ES-I3 (cell line): ENCODE measurements around the gene TPX2.
"Not testable (repeated sequence)": the region's sequence is repeated elsewhere in the genome, so short reads cannot be mapped to it uniquely, and the experiment has no call there.

ENCODE experiments used
- H3K36me3 ChIP-seq: 2 replicates; pipeline ENCODE4 v1.6.1; 2013; ENCODE audit warnings: mild to moderate bottlenecking, low read length, control low read depth, moderate library complexity; ENCODE audit not compliant: insufficient read depth
- H3K4me1 ChIP-seq: 2 replicates; pipeline ENCODE4 v1.6.1; 2013; ENCODE audit warnings: mild to moderate bottlenecking, control low read depth, low read length; ENCODE audit not compliant: insufficient read depth
- H3K9ac ChIP-seq: 2 replicates; pipeline ENCODE4 v1.6.1; 2013; ENCODE audit warnings: low read depth, mild to moderate bottlenecking, low read length, moderate library complexity
- H3K9me3 ChIP-seq: 2 replicates; pipeline ENCODE4 v1.6.1; 2013; ENCODE audit warnings: mild to moderate bottlenecking, low read length, moderate library complexity; ENCODE audit not compliant: control insufficient read depth, insufficient read depth

TPX2 gene

DNA sequence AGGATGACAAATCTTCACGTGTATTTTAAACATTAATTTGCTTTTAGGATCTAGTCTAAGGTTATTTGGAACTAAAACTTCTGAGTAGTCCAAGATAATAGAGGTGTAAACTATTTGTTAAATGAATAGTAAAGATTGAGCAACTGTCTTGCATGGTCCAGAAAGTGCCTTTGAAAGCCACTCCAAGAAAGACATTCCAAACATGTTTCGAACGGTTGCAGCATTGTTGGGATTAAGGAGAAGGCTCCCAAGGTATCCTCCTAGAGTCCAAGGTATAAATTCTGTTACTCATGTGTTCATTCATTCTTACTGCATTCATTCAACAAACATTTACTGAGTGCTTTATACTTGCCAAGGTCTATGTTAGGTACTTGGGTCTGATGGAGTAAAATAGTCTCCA lies 51.3 kb downstream of the TPX2 start:
- Histone ChIP-seq H3K4me1 (no peaks in the 10 kb centered on the region), H3K9me3 (no peaks in the 10 kb centered on the region), H3K9ac (no peak overlapping the region), H3K36me3 (peaks cover 23% of the 10 kb centered on the region)

DNA sequence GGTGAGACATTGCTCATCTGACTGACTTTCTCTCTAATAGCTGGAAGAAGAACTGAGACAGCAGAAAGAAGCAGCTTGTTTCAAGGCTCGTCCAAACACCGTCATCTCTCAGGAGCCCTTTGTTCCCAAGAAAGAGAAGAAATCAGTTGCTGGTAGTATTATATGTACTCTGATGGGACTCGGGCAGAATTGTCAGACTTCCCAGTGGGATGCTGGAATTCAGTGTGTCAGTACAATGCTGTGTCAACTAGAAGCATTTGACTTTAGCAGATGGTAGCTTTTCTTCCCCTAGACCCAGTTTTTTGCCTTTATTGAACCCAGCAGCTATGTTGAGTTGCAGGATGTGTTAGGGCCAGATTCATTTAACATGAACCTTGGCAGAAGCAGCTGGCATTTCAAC lies 58.3 kb downstream of the TPX2 start:
- H3K9me3 ChIP-seq = no peaks in the 10 kb centered on the region
- no peak overlapping the region for H3K9ac ChIP-seq
- H3K36me3 ChIP-seq = peaks cover 33% of the 10 kb centered on the region
- no peaks in the 10 kb centered on the region for H3K4me1 ChIP-seq

DNA sequence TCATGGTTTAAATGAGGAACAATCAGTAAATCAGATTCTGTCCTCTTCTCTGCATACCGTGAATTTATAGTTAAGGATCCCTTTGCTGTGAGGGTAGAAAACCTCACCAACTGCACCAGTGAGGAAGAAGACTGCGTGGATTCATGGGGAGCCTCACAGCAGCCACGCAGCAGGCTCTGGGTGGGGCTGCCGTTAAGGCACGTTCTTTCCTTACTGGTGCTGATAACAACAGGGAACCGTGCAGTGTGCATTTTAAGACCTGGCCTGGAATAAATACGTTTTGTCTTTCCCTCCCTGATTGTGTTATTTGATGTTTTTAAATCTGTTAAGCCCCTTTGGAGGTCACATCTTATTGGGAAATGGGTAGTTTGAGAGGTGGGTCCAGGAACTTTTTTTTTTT lies 62.4 kb downstream of the TPX2 start:
- H3K4me1 ChIP-seq = no peaks in the 10 kb centered on the region
- peaks cover 25% of the 10 kb centered on the region for H3K36me3 ChIP-seq
- H3K9me3 ChIP-seq = no peaks in the 10 kb centered on the region
- no peak overlapping the region for H3K9ac ChIP-seq

DNA sequence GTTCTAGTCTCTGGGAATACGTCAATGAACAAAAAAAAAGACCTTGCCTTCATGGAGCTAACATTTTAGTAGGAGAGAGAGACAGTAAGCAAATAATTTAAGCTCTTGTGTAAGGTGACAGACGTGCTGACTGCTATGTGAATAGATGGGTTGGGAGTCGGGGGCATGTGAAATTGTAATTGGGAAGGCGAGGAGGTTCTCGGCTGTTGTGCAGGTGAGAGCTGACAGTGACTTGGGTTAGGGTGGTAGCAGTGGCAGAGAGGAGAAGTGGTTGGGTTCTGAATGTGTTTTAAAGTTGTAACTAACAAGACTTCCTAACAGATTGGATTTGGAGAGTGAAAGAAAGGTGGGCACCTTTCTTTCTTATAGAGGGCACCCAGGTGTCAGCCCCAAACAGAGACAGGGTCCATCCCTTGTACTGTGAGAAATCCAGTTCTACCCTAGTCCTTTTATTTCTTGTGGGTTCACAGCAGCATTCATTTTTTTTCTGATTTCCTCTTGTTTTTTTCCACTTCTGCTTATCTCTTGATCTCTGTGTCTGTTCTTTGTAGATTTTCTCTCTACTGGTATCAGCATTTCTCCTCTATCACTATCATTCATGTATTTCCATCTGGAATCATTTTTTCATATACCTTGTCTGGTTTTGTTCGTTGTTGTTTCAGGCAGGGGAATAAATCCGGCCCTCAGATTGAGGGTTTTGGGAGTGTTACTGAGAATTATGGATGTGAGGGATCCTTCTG lies 64.6 kb downstream of the TPX2 start:
- Histone ChIP-seq H3K36me3 (peaks cover 9% of the 10 kb centered on the region), H3K9me3 (no peaks in the 10 kb centered on the region), H3K9ac (no peak overlapping the region), H3K4me1 (no peaks in the 10 kb centered on the region)

DNA sequence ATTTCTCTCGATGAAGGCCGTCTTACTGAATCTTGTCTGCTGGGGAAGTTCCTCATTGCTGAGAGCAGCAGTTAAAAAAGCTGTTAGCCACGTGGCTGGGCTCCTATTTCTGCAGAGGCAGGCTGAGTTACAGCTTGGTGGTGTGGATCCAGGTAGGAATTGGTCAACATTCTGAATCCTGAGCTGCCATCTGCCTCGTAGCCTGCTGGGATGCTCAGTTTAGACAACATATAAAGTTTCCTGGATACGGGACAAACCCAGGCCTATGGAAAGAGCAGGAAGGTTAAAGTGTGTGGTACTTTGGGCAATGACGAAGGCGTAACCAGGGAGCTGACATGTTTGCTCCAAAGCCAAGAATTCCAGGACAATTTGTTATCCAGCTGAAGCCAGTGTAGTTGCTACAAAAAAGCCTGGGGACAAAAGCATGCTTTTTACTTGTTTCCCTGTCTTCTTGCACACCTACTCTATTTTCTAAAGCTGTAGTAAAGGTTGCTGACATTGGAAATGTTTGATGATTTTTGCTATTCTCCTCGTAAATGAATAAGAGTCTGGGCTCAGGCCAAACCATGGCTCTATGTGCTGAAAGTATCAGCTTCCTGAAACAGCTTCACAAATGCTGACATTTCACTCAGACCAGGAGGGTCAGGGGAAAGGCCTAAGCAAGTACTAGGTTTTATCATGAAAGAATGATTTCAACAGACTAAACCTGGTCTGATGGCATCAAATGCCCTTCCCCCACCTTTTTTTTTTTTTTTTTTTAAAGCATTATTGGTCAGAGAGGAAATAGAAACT lies 67.7 kb downstream of the TPX2 start:
- Histone ChIP-seq H3K9me3 (no peaks in the 10 kb centered on the region), H3K36me3 (peaks cover 7% of the 10 kb centered on the region), H3K9ac (no peak overlapping the region), H3K4me1 (no peaks in the 10 kb centered on the region)

DNA sequence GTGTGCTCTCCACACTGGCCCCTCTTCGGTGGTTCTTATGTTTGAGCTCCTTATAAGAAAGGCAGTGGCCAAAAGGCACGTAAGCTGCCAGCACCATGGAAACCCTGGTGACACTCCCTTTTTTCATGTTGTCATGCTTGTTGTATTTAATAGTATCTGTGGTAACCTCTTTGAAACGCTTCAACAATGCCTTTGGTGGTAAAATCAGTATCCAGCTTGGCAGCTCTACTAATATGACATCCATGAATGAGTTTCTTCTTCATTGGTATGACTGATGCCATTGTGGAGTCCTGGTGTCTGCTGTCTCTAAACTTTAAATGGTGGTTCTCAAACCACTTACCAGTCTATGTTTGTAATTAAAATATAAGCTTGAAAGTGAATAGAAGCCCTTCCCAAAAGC lies 69.4 kb downstream of the TPX2 start:
- H3K9ac ChIP-seq = no peak overlapping the region
- H3K4me1 ChIP-seq = no peaks in the 10 kb centered on the region
- peaks cover 7% of the 10 kb centered on the region for H3K36me3 ChIP-seq
- no peaks in the 10 kb centered on the region for H3K9me3 ChIP-seq

DNA sequence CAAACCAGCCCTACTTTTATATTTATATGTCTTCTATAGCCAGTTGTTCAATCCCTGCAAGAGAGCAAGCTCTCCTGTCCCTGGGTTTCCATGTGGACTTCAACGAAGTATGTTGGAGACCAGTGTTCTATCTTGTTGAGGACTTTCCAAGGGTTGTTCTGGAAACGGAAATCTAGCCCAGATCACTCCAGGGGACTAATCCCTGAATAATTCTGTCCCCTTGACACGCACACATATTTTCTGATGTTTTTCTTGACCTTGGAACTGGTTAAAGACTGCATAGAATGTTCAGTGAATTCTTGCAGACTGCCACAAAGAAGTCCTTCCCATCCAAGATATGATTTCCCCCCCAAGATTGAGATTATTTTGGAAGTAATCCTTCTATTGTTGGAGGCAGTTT lies 70.6 kb downstream of the TPX2 start:
- H3K36me3 ChIP-seq = peaks cover 4% of the 10 kb centered on the region; the same call in 1 of the 2 replicates
- H3K9ac ChIP-seq = no peak overlapping the region
- H3K9me3 ChIP-seq = no peaks in the 10 kb centered on the region
- no peaks in the 10 kb centered on the region for H3K4me1 ChIP-seq

DNA sequence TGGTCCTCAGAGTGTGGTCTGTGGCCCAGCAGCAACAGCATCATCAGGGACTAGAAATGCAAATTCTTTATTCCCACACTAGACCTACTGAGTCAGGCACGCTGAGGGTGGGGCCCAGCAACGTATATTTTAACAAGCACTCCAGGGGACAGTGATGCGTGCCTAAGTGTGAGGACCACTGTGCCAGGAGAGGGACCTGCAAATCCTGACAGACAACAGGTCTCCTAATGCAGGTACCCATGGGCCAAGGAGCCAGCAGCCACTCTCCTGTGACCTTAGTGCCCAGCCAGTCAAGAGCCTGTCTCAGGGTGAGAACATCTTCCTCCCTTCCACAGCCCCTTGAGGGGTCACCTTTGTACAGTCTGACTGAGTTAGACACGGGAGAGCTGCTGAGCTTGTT lies 72.1 kb downstream of the TPX2 start:
- H3K36me3 ChIP-seq = peaks cover under 1% of the 10 kb centered on the region; the same call in 1 of the 2 replicates
- no peak overlapping the region for H3K9ac ChIP-seq
- no peaks in the 10 kb centered on the region for H3K9me3 ChIP-seq
- H3K4me1 ChIP-seq = no peaks in the 10 kb centered on the region; the same call in 1 of the 2 replicates

DNA sequence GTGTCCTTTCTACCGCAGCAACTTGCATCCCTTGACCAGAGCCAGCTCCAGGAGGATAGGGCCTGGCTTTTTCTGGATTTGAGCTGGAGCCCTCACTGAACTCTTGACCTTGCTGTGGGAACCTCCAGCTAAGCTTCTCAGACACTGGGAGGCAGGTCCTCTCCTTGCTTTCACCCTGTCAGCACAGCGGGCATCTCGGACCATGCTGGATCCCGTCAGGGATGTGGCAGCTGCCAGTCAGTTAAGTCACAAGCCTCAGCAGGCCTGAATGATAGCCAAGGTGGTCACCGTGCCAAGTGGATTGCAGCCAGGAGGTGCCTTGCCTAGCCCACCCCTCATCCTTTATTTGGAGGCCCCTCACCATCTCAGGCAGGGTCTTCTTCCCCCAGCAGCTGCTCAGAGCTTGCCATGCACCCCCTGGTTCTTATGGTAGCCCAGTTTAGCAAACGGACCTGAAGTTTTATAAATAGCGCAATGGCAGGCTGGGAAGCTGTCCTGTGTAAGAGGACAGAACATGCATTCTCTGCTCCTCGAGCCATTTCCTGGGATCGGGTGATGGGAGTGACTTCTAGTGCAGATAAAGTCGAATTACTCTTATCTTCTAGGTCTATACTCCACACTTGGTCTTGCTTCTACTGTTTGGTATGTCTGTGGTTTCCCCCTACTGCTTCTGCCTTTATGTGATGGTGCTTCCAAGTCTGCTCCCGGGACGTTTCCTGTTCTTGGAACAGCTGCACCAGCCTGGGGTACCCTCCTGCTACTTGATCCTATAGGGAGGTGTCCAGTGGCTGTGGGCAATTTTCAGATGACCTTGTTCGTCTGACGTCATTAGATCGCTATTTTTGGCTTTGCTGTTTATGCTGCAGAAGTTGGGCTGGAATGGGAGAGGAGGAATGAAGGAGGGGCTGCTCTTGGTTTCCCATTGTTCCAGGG lies 73.0 kb downstream of the TPX2 start:
- H3K4me1 ChIP-seq = no peaks in the 10 kb centered on the region; the same call in 1 of the 2 replicates
- H3K36me3 ChIP-seq = no peaks in the 10 kb centered on the region
- no peak overlapping the region for H3K9ac ChIP-seq
- H3K9me3 ChIP-seq = no peaks in the 10 kb centered on the region

DNA sequence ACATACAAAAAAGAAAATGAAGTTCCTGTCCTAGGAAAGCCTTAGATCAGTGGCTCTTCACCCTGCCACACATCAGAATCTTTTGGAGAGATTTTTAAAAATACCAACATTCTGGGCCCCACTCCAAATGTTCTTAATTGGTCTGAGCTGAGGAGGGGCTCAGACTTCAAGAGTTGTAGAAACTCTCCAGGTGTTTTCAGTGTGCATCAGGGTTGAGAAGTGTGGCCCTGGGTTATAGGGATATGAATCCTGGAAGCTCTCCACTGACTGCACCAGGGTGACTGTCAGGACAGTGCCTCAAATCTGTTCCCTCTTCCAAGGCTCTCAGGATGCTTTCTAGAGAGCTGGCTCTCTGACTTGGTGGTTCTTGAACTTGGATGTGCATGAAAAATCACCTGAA lies 74.5 kb downstream of the TPX2 start:
- no peaks in the 10 kb centered on the region for H3K36me3 ChIP-seq
- H3K4me1 ChIP-seq = no peaks in the 10 kb centered on the region; the same call in 1 of the 2 replicates
- H3K9me3 ChIP-seq = no peaks in the 10 kb centered on the region
- H3K9ac ChIP-seq = no peak overlapping the region

DNA sequence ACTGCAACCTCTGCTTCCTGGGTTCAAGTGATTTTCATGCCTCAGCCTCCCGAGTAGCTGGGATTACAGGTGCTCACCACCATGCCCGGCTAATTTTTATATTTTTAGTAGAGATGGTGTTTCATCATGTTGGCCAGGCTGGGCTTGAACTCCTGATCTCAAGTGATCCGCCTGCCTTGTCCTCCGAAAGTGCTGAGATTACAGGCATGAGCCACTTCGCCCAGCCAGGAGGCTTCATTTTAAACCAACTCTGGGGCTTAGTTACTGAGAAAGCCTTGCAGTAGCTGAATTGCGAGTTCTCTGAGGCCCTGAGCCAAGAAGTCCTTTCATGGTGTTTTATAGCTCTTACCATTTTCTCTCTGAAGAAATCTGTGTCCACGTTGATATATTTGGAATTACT lies 75.1 kb downstream of the TPX2 start:
- not testable (repeated sequence) for H3K36me3 ChIP-seq

DNA sequence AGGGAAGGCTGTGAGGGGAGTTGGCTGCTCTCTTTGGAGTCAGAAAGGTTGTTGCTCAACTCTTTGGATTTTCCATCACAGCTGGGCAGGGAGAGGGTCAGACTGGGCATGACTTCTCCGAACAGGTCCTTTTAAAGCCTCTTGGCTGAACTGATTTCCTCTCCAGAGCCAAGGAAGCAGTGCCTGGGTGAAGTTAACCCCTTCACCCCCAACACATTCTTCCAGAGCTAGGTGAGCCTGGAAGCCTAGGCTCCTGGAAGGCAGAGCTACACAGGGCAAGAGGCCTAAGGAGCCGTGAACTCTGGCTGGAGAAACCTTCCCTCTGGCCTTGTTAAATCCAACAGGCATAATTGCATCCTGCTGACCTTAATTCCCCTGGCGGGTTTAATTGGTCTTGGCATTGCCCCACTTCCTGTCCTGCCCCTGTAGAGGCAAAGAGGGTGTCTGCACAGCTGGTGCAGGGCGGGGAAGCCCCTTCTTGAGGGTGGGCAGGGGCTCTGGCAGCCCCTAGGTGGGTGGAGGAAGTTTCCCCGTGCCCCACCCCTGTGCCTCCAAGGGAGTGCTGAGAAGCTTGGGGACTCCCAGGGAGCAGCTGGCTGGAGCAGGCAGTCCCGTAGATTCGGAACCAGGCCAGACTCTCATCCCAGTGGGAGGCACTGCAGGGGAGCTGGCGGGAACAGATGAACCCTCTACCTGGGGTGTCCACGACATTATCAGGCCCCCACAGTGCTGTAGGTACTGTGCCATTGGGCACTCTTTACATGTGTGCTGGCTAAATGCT lies 76.5 kb downstream of the TPX2 start:
- Histone ChIP-seq H3K9ac (no peak overlapping the region), H3K9me3 (no peaks in the 10 kb centered on the region), H3K4me1 (no peaks in the 10 kb centered on the region; the same call in 1 of the 2 replicates), H3K36me3 (no peaks in the 10 kb centered on the region)

More for the DNA sequence above, 75.1 kb downstream of the TPX2 start:
- H3K4me1 ChIP-seq, H3K9ac ChIP-seq, H3K9me3 ChIP-seq: not testable (repeated sequence)

DNA sequence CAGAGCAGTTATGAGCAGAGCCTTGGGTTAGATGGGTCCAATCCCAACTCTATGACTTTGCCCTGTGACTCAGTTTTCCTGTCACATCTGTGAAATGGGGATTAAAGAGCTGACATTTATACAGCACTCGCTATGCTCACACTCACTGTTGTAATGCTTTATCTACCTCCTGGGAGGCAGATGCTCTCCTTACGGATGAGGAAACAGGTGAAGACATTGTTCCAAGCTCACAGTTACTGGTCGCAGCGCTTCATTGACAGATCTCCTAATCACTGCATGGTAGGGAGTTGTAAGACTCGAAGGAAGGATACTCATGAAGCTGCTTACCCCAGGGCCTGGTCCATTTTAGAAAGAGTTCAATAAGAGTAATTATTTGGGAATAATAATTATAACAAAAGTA lies 77.1 kb downstream of the TPX2 start:
- no peaks in the 10 kb centered on the region for H3K36me3 ChIP-seq
- no peak overlapping the region for H3K9ac ChIP-seq
- H3K9me3 ChIP-seq = no peaks in the 10 kb centered on the region
- H3K4me1 ChIP-seq = no peaks in the 10 kb centered on the region; the same call in 1 of the 2 replicates

DNA sequence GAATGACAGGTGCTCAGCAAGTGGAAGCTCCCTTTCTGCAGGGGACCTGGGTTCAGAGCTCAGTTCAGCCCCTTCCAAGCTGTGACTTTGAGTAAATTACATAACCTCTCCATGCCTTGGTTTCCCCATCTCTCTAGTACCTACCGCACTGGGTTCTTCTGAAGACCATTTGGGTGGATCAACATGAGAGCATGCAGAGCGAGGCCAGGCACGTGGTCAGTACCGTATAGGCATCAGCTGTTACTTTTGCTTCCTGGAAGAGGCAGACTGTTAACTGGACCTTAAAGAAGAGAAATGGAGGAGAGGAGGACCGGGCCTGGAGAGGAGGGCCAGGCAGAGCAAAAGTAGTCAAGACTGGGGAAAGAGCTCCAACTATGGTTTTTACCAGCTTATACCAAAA lies 78.4 kb downstream of the TPX2 start:
- no peaks in the 10 kb centered on the region; the same call in 1 of the 2 replicates for H3K4me1 ChIP-seq
- H3K9ac ChIP-seq = no peak overlapping the region
- no peaks in the 10 kb centered on the region for H3K36me3 ChIP-seq
- H3K9me3 ChIP-seq = no peaks in the 10 kb centered on the region
